ENCODE measurements around the gene ZNF10.

The ZNF10 gene

GRCh38 chr12:133130038-133130807, at the start of gene ZNF10, which contains the start of gene ZNF891:
TSS of gene ZNF10 (plus strand) at chr12:133130627. CDS start at chr12:133144493, 13,866 bp downstream.
TSS of gene ZNF891 (minus strand) at chr12:133130274. CDS start at chr12:133121918, 8,356 bp downstream.
- peak; percentile 92 for DNase-seq (ENCODE audit: low read depth in 2 of 2)

- no peak for DNase-seq (ENCODE audit: low read depth in 2 of 2)
These were observed 49.2 kb upstream of the ZNF10 start for GRCh38 chr12:133081159-133081780.

- DNase-seq (ENCODE audit: low read depth in 2 of 2), result no peak
These were observed 47.1 kb upstream of the ZNF10 start for GRCh38 chr12:133083345-133083744.

DNA sequence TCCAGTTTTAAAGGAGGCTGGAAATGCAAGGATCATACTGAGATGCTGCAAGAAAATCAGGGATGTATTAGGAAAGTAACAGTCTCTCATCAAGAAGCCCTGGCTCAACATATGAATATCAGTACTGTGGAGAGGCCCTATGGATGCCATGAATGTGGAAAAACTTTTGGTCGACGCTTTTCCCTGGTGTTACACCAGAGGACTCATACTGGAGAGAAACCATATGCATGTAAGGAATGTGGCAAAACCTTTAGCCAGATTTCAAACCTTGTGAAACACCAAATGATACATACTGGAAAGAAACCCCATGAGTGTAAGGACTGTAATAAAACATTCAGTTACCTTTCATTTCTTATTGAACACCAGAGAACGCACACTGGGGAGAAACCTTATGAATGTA, 24.8 kb upstream of the ZNF10 start:
- no peak for DNase-seq (ENCODE audit: low read depth in 2 of 2)

DNA sequence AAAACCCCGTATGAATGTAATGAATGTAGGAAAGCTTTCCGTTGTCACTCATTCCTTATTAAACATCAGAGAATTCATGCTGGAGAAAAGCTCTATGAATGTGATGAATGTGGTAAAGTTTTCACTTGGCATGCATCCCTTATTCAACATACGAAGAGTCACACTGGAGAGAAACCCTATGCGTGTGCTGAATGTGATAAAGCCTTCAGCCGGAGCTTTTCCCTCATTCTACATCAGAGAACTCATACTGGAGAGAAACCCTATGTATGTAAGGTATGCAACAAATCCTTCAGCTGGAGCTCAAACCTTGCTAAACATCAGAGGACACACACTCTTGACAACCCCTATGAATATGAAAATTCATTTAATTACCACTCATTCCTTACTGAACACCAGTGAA, 24.2 kb upstream of the ZNF10 start:
- DNase-seq (ENCODE audit: low read depth in 2 of 2), result no peak

DNA sequence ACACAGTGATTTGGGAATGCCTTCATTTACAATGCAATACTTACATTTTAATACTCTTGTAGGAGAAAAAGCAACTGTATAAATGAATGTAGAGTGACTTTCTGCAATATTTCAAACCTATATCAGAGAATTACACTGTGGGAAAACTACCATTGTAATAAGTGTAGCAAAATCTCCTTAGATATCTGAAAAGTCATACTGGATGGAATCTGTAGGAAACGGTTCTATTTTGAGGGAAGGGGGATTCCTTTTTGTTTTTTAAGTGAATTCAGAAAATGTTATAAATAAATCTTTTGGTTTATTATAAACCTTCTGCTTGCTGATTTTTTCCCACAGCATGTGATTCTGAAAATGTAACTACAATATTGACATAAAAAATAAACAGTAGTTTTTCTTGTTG, 23.3 kb upstream of the ZNF10 start:
- no peak for DNase-seq (ENCODE audit: low read depth in 2 of 2)

DNA sequence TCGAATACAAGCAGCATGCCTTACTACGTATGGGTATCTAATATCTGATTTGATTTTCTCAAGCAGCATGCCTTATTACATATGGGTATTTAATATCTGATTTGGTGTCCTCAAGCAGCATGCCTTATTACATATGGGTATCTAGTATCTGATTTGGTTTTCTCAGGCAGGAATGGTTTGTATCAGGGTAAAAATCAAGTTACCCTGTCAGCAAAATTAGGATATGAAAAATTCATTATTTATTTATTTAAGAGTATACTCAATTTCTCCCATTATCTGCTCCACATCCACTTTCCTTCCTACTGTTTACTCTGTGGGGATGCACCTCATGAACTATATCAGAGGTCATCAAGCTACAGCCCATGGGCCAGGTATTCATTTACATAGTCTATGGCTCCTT, 22.3 kb upstream of the ZNF10 start:
- no peak for DNase-seq (ENCODE audit: low read depth in 2 of 2)

DNA sequence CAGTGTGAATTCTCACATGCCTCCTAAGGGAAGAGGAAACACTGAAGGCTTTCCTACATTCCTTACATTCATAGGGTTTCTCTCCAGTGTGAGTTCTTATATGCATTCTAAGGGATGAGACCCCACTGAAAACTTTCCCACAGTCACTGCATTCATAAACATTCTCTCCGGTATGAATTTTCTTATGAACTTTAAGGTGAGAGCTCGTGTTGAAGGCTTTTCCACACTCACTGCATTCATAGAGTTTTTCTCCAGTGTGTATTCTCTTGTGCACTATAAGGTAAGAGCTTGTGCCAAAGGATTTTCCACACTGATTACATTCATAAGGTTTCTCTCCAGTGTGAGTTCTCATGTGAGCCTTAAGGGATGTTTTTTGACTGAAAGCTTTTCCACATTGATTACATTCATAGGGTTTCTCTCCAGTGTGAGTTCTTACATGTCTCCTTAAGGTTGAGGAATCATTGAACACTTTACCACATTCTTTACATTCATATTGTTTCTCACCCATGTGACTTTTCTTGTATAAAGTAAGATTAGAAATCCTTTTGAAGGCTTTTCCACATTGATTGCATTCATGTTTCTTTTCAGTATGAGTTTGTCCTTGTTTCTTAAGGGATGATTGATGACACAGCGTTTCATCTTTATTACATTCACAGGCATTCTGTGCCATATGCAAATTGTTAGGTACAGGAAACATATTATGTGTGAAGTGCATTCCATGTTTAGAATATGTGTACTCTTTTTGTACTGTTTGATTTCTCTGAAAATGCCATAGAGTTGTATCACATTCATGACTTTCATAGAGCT, 9.8 kb upstream of the ZNF10 start:
- DNase-seq (ENCODE audit: low read depth in 2 of 2), result no peak

DNA sequence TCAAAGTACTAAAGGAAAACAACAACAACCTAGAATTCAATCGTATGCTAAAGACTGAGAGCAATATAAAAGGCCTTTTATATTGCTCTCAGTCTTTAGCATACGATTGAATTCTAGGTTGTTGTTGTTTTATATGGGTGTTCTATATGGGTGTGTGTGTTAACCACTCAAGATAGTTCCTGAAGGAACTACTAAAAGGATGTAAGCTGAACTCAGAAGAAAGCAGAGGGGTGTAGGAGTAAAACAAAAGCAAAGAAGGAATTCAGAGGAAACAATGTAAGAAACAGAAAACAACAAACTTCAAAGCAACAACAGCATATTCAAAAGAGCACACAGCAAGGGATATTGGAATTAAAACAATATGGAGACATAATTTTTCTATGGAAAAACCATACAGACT, 5.8 kb upstream of the ZNF10 start:
- no peak for DNase-seq (ENCODE audit: low read depth in 2 of 2)

DNA sequence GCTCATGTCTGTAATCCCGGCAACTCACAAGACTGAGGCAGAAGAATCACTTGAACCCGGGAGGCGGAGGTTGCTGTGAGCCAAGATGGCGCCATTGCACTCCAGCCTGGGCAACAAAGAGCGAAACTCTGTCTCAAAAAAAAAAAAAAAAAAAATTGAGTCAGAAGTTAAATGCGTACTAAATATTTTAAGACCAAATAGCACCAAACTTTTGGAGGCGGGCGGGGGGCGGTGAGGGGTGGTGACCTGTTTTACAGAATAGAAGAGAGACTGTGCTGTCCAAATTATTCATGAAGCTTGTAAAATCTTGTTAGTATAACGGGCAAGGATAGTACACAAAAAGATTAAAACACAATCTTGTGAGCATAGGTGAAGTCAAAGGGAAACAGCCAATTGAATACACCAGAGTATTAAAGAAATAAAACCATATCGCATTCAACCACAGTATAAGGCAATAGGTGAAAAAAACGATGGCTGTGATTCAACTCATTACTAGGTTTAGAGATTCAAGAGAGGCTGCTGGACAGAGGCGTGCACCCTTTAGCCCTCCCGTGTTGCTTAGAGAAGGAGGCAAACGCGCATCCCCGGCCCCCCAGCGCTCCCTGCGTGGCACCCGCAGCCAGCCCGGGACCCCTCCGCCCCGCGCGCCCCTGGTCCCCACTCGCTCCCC, 924 bp upstream of the ZNF10 start:
- DNase-seq (ENCODE audit: low read depth in 2 of 2), result no peak

GRCh38 chr12:133130808-133131128, 341 bp downstream of the ZNF10 start:
- no peak for DNase-seq (ENCODE audit: low read depth in 2 of 2)

DNA sequence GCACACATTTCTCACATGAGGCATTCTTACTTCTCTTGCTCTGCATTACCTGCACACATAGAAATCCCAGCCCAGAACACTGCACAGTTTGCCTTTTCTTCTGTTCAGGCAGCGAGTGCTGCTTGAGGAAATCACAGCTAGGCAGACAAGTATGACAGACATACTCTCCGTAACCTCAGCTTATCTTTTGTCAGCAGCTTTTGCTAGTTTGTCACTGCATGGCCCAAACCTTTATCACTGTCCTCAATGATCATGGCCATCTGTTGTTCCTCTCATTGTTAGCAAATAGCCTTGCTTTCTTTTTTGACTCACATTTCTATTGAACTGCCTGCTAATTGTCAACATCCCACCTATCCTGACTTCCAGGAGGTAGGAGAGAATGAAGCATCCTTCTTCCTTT, 5.3 kb downstream of the ZNF10 start:
- DNase-seq (ENCODE audit: low read depth in 2 of 2), result no peak

DNA sequence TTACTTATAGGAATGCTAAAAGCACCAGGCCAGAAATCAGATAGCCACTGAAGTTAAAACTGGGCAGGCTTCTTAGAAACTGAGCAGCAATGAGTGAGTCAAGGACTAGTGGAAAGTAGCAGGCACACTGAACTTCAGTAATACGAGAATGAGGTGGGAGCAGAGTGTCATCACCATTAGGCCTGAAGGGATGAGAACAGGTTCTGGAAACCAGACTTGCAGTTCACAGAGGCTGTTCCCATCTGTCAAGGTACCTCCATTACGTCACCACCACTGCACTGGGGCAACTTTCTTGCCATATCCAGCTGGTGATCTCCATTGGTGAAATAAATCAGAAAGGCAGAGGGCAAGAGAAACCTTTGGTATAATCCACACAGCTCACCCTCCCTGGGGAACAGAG, 15.6 kb downstream of the ZNF10 start:
- DNase-seq (ENCODE audit: low read depth in 2 of 2), result no peak

DNA sequence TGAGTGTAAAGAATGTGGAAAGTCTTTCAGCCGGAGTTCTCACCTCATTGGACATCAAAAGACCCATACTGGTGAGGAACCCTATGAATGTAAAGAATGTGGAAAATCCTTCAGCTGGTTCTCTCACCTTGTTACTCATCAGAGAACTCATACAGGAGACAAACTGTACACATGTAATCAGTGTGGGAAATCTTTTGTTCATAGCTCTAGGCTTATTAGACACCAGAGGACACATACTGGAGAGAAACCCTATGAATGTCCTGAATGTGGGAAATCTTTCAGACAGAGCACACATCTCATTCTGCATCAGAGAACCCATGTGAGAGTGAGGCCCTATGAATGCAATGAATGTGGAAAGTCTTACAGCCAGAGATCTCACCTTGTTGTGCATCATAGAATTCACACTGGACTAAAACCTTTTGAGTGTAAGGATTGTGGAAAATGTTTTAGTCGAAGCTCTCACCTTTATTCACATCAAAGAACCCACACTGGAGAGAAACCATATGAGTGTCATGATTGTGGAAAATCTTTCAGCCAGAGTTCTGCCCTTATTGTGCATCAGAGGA, 25.8 kb downstream of the ZNF10 start:
- DNase-seq (ENCODE audit: low read depth in 2 of 2), result no peak

DNA sequence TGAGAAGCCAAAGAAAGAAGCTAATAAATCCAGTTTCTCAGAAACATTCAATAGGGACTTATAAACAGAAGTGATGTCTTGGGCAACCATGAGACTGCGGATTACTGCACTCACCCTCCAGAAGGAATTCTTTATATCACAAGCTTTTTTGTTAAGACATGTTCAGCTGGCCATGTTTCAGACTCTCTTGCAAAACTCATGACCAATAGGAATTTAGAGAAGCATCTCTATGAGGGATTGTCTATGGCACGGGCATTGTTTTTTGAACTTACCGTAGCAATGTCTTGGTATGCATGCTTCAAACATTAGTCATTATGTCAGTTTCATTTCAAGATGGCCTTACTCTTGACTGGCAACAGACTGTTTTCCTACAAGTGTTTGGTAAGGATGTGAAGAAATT, 35.3 kb downstream of the ZNF10 start:
- no peak for DNase-seq (ENCODE audit: low read depth in 2 of 2)

DNA sequence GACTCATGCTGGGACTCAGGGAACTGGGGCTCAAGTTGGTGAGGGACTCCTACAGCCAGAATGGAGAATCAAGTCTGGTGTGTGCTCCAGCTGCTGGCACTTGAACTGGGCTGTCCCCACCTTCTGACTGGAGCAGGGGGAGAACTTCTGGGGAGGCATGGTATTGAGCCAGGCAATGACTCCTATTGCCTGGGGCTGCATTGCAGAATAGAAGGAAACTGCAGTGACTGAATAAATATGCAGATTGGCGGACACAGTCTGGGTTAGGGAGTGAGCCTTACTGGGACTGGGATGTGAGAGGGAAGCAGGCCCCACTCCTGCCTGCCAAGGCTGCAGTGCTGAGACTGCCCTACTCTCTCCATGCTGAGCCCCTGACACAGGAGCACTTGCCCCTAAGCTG, 42.1 kb downstream of the ZNF10 start:
- no peak for DNase-seq (ENCODE audit: low read depth in 2 of 2)

DNA sequence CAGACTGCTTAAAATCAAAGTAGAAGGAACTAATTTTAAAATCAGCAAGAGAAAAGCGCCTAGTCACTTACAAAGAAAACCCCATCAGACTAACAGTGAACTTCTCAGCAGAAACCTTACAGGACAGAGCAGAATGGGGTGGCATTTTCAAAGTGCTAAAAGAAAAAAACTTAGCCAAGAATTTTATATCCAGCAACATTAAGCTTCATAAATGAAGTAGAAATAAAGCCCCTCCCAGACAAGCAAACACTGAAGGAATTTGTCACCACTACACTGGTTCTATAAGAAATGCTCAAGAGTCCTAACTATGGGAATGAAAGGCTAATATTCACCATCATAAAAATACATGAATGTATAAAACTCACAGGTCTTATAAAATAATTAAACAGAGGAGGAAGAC, 44.5 kb downstream of the ZNF10 start:
- no peak for DNase-seq (ENCODE audit: low read depth in 2 of 2)

GRCh38 chr12:133180669-133181068, 50.2 kb downstream of the ZNF10 start:
- DNase-seq (ENCODE audit: low read depth in 2 of 2), result no peak

DNA sequence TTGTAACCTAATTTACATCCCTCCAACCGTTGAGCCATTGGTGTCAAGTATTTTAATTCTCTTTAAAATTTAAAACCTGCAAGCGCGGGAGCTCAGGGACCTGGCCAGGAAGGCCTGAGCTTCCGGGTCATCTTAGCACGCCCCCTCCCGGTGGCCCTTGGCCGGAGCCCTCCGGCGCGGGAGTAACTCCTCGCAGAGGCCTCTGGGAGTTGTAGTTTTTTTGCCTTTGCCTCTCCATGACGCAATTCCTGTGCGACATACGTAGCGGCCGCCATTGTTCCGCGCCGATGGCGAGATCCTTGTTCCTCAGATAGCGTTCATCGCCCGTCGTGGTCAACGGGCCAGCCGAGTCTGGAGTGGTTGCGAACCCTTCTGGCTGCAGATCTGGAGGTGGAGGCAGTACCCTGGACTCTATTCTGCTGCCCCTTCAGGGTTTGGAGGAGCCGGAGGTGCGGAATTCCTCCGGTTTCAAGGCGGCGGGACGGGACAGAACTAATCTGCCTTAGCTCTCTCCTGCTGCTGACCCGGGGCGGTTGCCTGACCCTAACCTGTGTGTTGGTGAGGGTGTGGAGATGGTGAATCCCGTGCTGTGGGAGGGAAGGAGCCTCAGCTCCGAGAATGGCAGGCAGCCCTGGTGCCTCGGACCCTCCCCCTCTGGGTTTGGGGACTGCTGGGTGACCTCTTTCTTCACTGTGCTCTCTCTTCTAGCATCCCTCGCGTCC, 51.0 kb downstream of the ZNF10 start, which contains the start of gene ZNF268:
Gene ZNF268, plus strand, starts transcription at position 258 of the 722 bp plus-strand sequence. CDS start 503 bp downstream, outside the sequence.
- DNase-seq (ENCODE audit: low read depth in 2 of 2), result peak; percentile 74 to 79

GRCh38 chr12:133190176-133190575, 59.7 kb downstream of the ZNF10 start:
- DNase-seq (ENCODE audit: low read depth in 2 of 2), result no peak

DNA sequence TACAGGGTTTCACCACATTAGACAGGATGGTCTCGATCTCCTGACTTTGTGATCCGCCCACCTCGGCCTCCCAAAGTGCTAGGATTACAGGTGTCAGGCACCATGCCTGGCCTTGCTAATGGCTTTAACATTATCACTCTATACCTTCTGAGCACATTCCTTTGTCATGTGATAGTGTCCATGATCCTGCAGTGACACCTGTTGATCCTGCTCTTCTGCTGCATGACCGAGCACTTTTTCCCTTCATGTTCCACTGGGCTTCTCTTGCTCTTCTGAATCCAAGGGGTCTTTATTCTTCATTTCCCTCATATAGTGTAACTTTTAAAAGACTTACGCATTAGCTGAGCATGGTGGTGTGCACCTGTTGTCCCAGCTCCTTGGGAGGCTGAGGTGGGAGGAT, 62.4 kb downstream of the ZNF10 start:
- no peak for DNase-seq (ENCODE audit: low read depth in 2 of 2)

Measured in fibroblast of skin of left biceps (primary cell).